ENCODE measurements around the gene ADCY4.

ADCY4 gene

GRCh38 chr14:24314377-24315193 lies 20.3 kb downstream of the ADCY4 start:
- no peak for DNase-seq

- DNase-seq, result no peak
Measured at GRCh38 chr14:24313913-24314312, 21.0 kb downstream of the ADCY4 start.

GRCh38 chr14:24312736-24313507 lies 21.9 kb downstream of the ADCY4 start:
- DNase-seq, result no peak

- no peak for DNase-seq
Measured at GRCh38 chr14:24311837-24312615, 22.8 kb downstream of the ADCY4 start.

- DNase-seq, result no peak
Measured at GRCh38 chr14:24310646-24311604, 23.9 kb downstream of the ADCY4 start, which contains the start of gene LTB4R. LTB4R (plus strand) TSS chr14:24311502; CDS start chr14:24315652, 4,150 bp downstream.

GRCh38 chr14:24310265-24310645 lies 24.6 kb downstream of the ADCY4 start:
- no peak for DNase-seq

- DNase-seq, result no peak
Measured at GRCh38 chr14:24309538-24310264, 25.2 kb downstream of the ADCY4 start, which contains the start of gene LTB4R2. LTB4R2 (plus strand) TSS chr14:24310140; CDS start chr14:24310665, 525 bp downstream.

GRCh38 chr14:24308342-24309124 lies 26.3 kb downstream of the ADCY4 start:
- DNase-seq, result no peak

- DNase-seq, result peak; percentile 22
Measured at GRCh38 chr14:24307575-24308341, 27.1 kb downstream of the ADCY4 start, which contains the start of gene CIDEB. CIDEB (minus strand) TSS chr14:24307977; CDS start chr14:24307858, 119 bp downstream.

- DNase-seq, result no peak
Measured at GRCh38 chr14:24307156-24307574, 27.7 kb downstream of the ADCY4 start.

- no peak for DNase-seq
Measured at GRCh38 chr14:24304019-24304387, 30.9 kb downstream of the ADCY4 start.

- DNase-seq, result no peak
Measured at GRCh38 chr14:24300326-24300980, 34.4 kb downstream of the ADCY4 start.

GRCh38 chr14:24299255-24300191 lies 35.3 kb downstream of the ADCY4 start, which contains the start of the genes DHRS1 and NOP9:
DHRS1 (minus strand) TSS chr14:24299780; CDS start chr14:24299106, 674 bp downstream.
NOP9 (plus strand) TSS chr14:24299850; CDS start chr14:24299955, 105 bp downstream.
- peak; percentile 81 for DNase-seq

GRCh38 chr14:24298892-24299254 lies 36.0 kb downstream of the ADCY4 start:
- DNase-seq, result no peak

GRCh38 chr14:24297190-24297964 lies 37.5 kb downstream of the ADCY4 start:
- peak; percentile 4 for DNase-seq

GRCh38 chr14:24296341-24297157 lies 38.3 kb downstream of the ADCY4 start:
- DNase-seq, result peak; percentile 29
